ENCODE measurements around the gene DLG2.
"Not testable (repeated sequence)": the region's sequence is repeated elsewhere in the genome, so short reads cannot be mapped to it uniquely, and the experiment has no call there.

The DLG2 gene

GRCh38 chr11:85485902-85486301, 141.2 kb downstream of the DLG2 start:
- Histone ChIP-seq H3K27ac (no peak overlapping the region), H3K4me3 (no peak overlapping the region)

GRCh38 chr11:85483861-85484260, 143.3 kb downstream of the DLG2 start:
- Histone ChIP-seq H3K27ac (no peak overlapping the region), H3K4me3 (no peak overlapping the region)

GRCh38 chr11:85481862-85482261, 145.3 kb downstream of the DLG2 start:
- Histone ChIP-seq H3K4me3 (no peak overlapping the region), H3K27ac (no peak overlapping the region)

GRCh38 chr11:85475660-85476517, 151.3 kb downstream of the DLG2 start:
- Histone ChIP-seq H3K27ac (no peak overlapping the region), H3K4me3 (no peak overlapping the region)

GRCh38 chr11:85472953-85473352, 154.2 kb downstream of the DLG2 start:
- H3K4me3 ChIP-seq, result no peak overlapping the region
- H3K27ac ChIP-seq, result no peak overlapping the region

GRCh38 chr11:85464283-85464682, 162.9 kb downstream of the DLG2 start:
- H3K4me3 ChIP-seq, result no peak overlapping the region
- no peak overlapping the region for H3K27ac ChIP-seq

GRCh38 chr11:85459304-85459703, 167.8 kb downstream of the DLG2 start:
- Histone ChIP-seq H3K27ac (no peak overlapping the region), H3K4me3 (no peak overlapping the region)

GRCh38 chr11:85444479-85444878, 182.7 kb downstream of the DLG2 start:
- no peak overlapping the region for H3K4me3 ChIP-seq
- H3K27ac ChIP-seq, result no peak overlapping the region

- H3K27ac ChIP-seq, result no peak overlapping the region
- H3K4me3 ChIP-seq, result no peak overlapping the region
Observed at GRCh38 chr11:85440273-85440672, 186.9 kb downstream of the DLG2 start.

GRCh38 chr11:85438328-85438727, 188.8 kb downstream of the DLG2 start:
- H3K27ac ChIP-seq, result no peak overlapping the region

GRCh38 chr11:85431319-85431718, 195.8 kb downstream of the DLG2 start:
- Histone ChIP-seq H3K27ac (no peak overlapping the region), H3K4me3 (no peak overlapping the region)

More at GRCh38 chr11:85438328-85438727, 188.8 kb downstream of the DLG2 start:
- no peak overlapping the region for H3K4me3 ChIP-seq

GRCh38 chr11:85423794-85424193, 203.3 kb downstream of the DLG2 start:
- H3K4me3 ChIP-seq, result no peak overlapping the region
- no peak overlapping the region for H3K27ac ChIP-seq

- no peak overlapping the region for H3K27ac ChIP-seq
Observed at GRCh38 chr11:85423316-85423715, 203.8 kb downstream of the DLG2 start.

GRCh38 chr11:85414175-85414574, 213.0 kb downstream of the DLG2 start:
- Histone ChIP-seq H3K4me3 (no peak overlapping the region), H3K27ac (no peak overlapping the region)

More at GRCh38 chr11:85423316-85423715, 203.8 kb downstream of the DLG2 start:
- H3K4me3 ChIP-seq, result no peak overlapping the region

- H3K4me3 ChIP-seq, result no peak overlapping the region
- no peak overlapping the region for H3K27ac ChIP-seq
Observed at GRCh38 chr11:85407648-85408047, 219.5 kb downstream of the DLG2 start.

- Histone ChIP-seq H3K4me3 (no peak overlapping the region), H3K27ac (no peak overlapping the region)
Observed at GRCh38 chr11:85406841-85407240, 220.3 kb downstream of the DLG2 start.

- H3K4me3 ChIP-seq, result no peak overlapping the region
- H3K27ac ChIP-seq, result no peak overlapping the region
Observed at GRCh38 chr11:85406316-85406715, 220.8 kb downstream of the DLG2 start.

- H3K27ac ChIP-seq, H3K4me3 ChIP-seq: not testable (repeated sequence)
Observed at GRCh38 chr11:85395515-85396055, 231.6 kb downstream of the DLG2 start.

- H3K4me3 ChIP-seq, result no peak overlapping the region
- no peak overlapping the region for H3K27ac ChIP-seq
Observed at GRCh38 chr11:85394283-85394682, 232.9 kb downstream of the DLG2 start.

- Histone ChIP-seq H3K4me3 (no peak overlapping the region), H3K27ac (no peak overlapping the region)
Observed at GRCh38 chr11:85391141-85391540, 236.0 kb downstream of the DLG2 start.

GRCh38 chr11:85385547-85385946, 241.6 kb downstream of the DLG2 start:
- Histone ChIP-seq H3K4me3 (no peak overlapping the region), H3K27ac (no peak overlapping the region)

Data from skin epidermis (tissue), 12 donors.